Left lung (tissue), 10 donors: ENCODE results near the gene RASGRP3. TPM values are rescaled to one million over a fixed set of nuclear protein-coding genes. Genes with fewer than 3 reads are reported as not detected.

Experiments used
- ATAC-seq: fragments of 200-7000 bp; cut with Tn5 transposase; one replicate; pipeline ENCODE4 v1.9.1; 2020; ENCODE audit warnings: moderate library complexity
- DNase-seq, 4 donors: peaks; one replicate each; pipeline ENCODE4 v3.0.0-alpha.2; 2013 to 2020
- H3K27ac ChIP-seq, 2 donors: fragments of 200-600 bp; sonication (generic) in 1 of 2; one replicate each; pipeline versions ENCODE4 v1.5.0 to v1.8.0; 2020 to 2021
- H3K27me3 ChIP-seq, 2 donors: fragments of 200-600 bp; sonication (generic) in 1 of 2; one replicate each; pipeline versions ENCODE4 v1.5.0 to v1.8.0; 2020 to 2021
- H3K36me3 ChIP-seq, 2 donors: fragments of 200-600 bp; sonication (generic) in 1 of 2; one replicate each; pipeline versions ENCODE4 v1.5.0 to v1.8.0; 2020 to 2021
- H3K4me1 ChIP-seq, 2 donors: fragments of 200-600 bp; one replicate each; pipeline ENCODE4 v1.8.0; 2021
- H3K4me3 ChIP-seq, 2 donors: fragments of 200-600 bp; sonication (generic) in 1 of 2; one replicate each; pipeline versions ENCODE4 v1.5.0 to v1.8.0; 2020 to 2021; ENCODE audit warnings: mild to moderate bottlenecking in 1 of 2
- H3K9me3 ChIP-seq, 2 donors: fragments of 200-600 bp; sonication (generic) in 1 of 2; one replicate each; pipeline versions ENCODE4 v1.5.0 to v1.8.0; 2020 to 2021
- CTCF ChIP-seq, 2 donors: fragments of 200-600 bp; sonication (generic) in 1 of 2; IDR thresholded peaks; one replicate each; pipeline versions ENCODE4 v1.5.0 to v1.8.0; 2021; ENCODE audit warnings: antibody characterized with exemption in 2 of 2
- intact Hi-C, 2 donors: fragments of 100-400 bp; cut with DNase I; formaldehyde crosslinking; loops; one replicate each; pipeline versions ENCODE4 v1.11.2 to v1.14.2; 2022
- polyA plus RNA-seq, 6 donors: library from polyadenylated mRNA; unstranded; fragments of 120-200 nt; gene quantifications; one replicate each; pipeline ENCODE4 v1.2.1, GENCODE V29; 2013; ENCODE audit not compliant: insufficient read length in 6 of 6
- total RNA-seq, 2 donors: library from RNA; stranded (reverse); fragmentation: NEBNext Ultra II Directional; extraction: Animal tissue kit (Norgen Biotek cat#: 25700); gene quantifications; one replicate each; pipeline ENCODE4 v1.2.1, GENCODE V29; 2021
- donor health status: DM: no; HTN: yes; CAD: no.
- donor health status: DM: no; HTN: no; CAD: no.

The RASGRP3 gene
- total and polyA plus RNA-seq, 8 donors, result 20.3 to 48.7 (median 36.8) TPM

GRCh38 chr2:33467413-33467812 is 9.0 kb upstream of the RASGRP3 start:
- Histone ChIP-seq H3K36me3 (no peaks in the 10 kb centered on the region), H3K4me3 (no peak overlapping the region), H3K4me1 (no peaks in the 10 kb centered on the region), H3K9me3 (no peaks in the 10 kb centered on the region), H3K27ac (no peak overlapping the region), H3K27me3 (no peaks in the 10 kb centered on the region)
- ATAC-seq (no peak), DNase-seq (no peak)
- intact Hi-C loops, result no loop called here
- no peak for TF ChIP-seq CTCF (IDR thresholded peaks at IDR 0.05)

- H3K36me3 ChIP-seq, result no peaks in the 10 kb centered on the region
- no peak for ATAC-seq
- H3K4me1 ChIP-seq, result no peaks in the 10 kb centered on the region
- no peak overlapping the region for H3K4me3 ChIP-seq
- TF ChIP-seq CTCF (IDR thresholded peaks at IDR 0.05), result no peak
- no peak for DNase-seq
- H3K9me3 ChIP-seq, result no peaks in the 10 kb centered on the region
- no peak overlapping the region for H3K27ac ChIP-seq
- no peaks in the 10 kb centered on the region for H3K27me3 ChIP-seq
- intact Hi-C loops, result no loop called here
Measured at GRCh38 chr2:33469238-33469637, 7.2 kb upstream of the RASGRP3 start.

- H3K4me1 ChIP-seq, result peaks cover 7 to 39% of the 10 kb centered on the region in 2 donors
- no peaks in the 10 kb centered on the region for H3K27me3 ChIP-seq
- H3K9me3 ChIP-seq, result no peaks in the 10 kb centered on the region
- peak overlapping the region; percentile 90 for H3K27ac ChIP-seq
- peak overlapping the region; percentile 40 to 54 for H3K4me3 ChIP-seq
- H3K36me3 ChIP-seq, result no peaks in the 10 kb centered on the region
- intact Hi-C loops, result no loop called here
- peak; percentile 81 to 84 for TF ChIP-seq CTCF (IDR thresholded peaks at IDR 0.05)
- ATAC-seq, result peak; percentile 85
- DNase-seq, result peak in 3 of 4 donors; percentile 77 to 88 (median 81)
Measured at GRCh38 chr2:33475224-33476130, 972 bp upstream of the RASGRP3 start.

DNA sequence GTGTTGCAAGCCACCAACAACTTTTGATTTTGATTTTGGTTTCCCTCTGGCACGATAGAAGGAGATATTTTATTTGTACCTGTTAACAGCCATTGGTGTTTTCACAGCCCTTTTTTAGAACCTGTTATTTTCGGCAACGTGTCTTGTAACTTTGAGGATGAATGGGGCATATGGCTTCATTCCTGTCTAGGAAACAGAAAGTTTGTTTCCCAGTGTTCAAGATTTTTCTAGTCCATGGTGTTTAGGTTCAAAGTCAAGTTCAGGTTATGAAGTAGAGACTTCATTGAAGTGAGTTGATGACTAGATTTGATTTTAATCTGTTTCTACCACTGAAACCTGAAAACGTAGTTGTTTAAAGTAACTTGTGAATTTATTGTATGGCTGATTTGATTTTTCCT is 343 bp downstream of the RASGRP3 start:
- TF ChIP-seq CTCF (IDR thresholded peaks at IDR 0.05), result no peak
- DNase-seq, result no peak
- Histone ChIP-seq H3K27ac (peak overlapping the region; percentile 90), H3K36me3 (no peaks in the 10 kb centered on the region), H3K4me1 (peaks cover 7 to 39% of the 10 kb centered on the region in 2 donors), H3K9me3 (no peaks in the 10 kb centered on the region), H3K4me3 (peak overlapping the region in 1 of 2 donors; percentile 54), H3K27me3 (no peaks in the 10 kb centered on the region)
- intact Hi-C loops, result no loop called here
- ATAC-seq, result no peak
